ENCODE measurements around the gene GALT.

DNA sequence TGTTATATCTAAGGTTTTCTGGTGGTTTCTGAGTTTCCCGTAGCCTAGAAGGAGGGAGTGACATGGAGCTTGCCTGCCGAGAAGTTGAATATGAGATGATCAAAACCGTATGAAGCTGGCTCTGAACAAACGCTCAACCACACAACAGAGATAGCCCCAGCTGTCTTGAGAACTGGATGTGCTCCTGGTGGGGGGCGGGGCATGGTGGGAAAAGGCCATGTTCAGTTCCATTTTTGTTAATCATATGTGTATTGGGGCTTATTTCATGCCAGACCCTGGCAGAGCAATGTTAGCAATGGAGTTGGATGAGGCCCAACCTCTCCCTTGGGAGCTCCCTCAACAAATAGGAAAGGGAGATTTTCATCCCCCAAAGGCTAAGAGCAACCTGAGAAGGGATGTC lies 39.8 kb downstream of the GALT start:
- TF ChIP-seq, protein P1, sequence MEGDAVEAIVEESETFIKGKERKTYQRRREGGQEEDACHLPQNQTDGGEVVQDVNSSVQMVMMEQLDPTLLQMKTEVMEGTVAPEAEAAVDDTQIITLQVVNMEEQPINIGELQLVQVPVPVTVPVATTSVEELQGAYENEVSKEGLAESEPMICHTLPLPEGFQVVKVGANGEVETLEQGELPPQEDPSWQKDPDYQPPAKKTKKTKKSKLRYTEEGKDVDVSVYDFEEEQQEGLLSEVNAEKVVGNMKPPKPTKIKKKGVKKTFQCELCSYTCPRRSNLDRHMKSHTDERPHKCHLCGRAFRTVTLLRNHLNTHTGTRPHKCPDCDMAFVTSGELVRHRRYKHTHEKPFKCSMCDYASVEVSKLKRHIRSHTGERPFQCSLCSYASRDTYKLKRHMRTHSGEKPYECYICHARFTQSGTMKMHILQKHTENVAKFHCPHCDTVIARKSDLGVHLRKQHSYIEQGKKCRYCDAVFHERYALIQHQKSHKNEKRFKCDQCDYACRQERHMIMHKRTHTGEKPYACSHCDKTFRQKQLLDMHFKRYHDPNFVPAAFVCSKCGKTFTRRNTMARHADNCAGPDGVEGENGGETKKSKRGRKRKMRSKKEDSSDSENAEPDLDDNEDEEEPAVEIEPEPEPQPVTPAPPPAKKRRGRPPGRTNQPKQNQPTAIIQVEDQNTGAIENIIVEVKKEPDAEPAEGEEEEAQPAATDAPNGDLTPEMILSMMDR (IDR thresholded peaks at IDR 0.05; ENCODE audit: low read depth, low read length): no peak
- TF ChIP-seq POLR2A (IDR thresholded peaks at IDR 0.05; ENCODE audit: extremely low read depth, insufficient read length): no peak
- TF ChIP-seq, protein P2, sequence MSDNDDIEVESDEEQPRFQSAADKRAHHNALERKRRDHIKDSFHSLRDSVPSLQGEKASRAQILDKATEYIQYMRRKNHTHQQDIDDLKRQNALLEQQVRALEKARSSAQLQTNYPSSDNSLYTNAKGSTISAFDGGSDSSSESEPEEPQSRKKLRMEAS (IDR thresholded peaks at IDR 0.05; ENCODE audit: low read depth, low read length): no peak
